Measurements from ENCODE around the gene TPX2. TPM values are rescaled to one million over a fixed set of nuclear protein-coding genes. Genes with fewer than 3 reads are reported as not detected.

TPX2 gene
- total and polyA plus RNA-seq, 2 donors (not counting 3 experiments of a cell fraction or from before 2014, with no cell fraction given), result 24.8 to 114 TPM

DNA sequence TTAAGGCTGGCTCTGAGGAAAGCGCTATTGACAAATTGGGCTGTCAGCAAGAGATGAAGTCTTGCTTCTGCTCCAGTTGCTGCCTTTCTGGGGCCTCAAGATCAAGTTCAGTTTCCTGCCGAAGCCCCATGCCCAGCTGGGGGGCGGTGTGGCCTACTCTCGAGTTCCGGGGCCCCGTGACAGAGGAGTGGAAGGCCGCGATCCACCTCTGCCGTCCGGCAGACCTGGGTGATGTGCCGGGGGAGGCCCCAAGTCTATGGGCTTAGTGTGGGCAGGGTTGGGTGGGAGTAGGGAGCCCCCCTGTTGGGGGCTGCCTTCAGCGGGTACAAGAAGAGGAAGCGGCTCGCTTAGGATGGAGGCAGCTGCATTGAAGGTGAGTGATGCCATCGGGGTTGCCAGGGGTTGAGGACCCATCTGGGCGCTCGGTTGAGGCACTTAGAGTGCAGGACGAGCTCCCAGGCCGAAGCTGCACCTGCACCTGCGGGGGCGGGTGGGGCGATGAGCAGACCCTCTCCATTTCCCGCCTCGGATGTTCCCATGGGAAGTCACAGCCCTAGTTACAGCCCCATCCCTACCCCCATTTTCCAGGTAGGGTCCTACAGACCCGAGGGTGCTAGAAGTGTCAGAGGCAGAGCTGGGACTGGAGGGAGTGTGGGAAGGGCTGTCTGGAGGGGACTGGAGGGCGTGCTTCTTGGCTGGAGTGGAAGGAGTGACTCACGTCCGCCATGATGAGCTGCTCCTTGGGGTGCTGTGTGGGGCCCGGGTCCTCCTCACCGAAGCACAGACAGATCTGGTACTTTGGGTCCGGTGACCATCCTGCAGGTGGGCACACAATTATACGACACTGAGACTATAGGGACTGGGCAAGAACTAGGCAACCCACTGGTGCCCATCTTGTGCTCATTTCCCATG, 109.3 kb downstream of the TPX2 start:
- BruUV-seq (replicated peaks), result no TSS peak
- TF ChIP-seq JUN (IDR thresholded peaks at IDR 0.05; ENCODE audit: borderline replicate concordance, insufficient read depth, insufficient read length, low read depth), result no peak
- TF ChIP-seq, protein P1, sequence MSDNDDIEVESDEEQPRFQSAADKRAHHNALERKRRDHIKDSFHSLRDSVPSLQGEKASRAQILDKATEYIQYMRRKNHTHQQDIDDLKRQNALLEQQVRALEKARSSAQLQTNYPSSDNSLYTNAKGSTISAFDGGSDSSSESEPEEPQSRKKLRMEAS (IDR thresholded peaks at IDR 0.05; ENCODE audit: insufficient read depth, insufficient read length), result no peak
- TF ChIP-seq MYC (IDR thresholded peaks at IDR 0.05; ENCODE audit: low read depth, low read length), result no peak
- no peak for TF ChIP-seq GATA2 (IDR thresholded peaks at IDR 0.05; ENCODE audit: insufficient read depth, insufficient read length, low read depth, low read length)
- no peak for TF ChIP-seq FOS (IDR thresholded peaks at IDR 0.05; ENCODE audit: borderline replicate concordance, insufficient read depth, low read length)
- TF ChIP-seq EZH2 (IDR thresholded peaks at IDR 0.05; ENCODE audit: borderline replicate concordance, low read depth, low read length, severe bottlenecking), result no peak
- TF ChIP-seq POLR2A (IDR thresholded peaks at IDR 0.05; ENCODE audit: low read depth, low read length), result no peak
- TF ChIP-seq, protein P2, sequence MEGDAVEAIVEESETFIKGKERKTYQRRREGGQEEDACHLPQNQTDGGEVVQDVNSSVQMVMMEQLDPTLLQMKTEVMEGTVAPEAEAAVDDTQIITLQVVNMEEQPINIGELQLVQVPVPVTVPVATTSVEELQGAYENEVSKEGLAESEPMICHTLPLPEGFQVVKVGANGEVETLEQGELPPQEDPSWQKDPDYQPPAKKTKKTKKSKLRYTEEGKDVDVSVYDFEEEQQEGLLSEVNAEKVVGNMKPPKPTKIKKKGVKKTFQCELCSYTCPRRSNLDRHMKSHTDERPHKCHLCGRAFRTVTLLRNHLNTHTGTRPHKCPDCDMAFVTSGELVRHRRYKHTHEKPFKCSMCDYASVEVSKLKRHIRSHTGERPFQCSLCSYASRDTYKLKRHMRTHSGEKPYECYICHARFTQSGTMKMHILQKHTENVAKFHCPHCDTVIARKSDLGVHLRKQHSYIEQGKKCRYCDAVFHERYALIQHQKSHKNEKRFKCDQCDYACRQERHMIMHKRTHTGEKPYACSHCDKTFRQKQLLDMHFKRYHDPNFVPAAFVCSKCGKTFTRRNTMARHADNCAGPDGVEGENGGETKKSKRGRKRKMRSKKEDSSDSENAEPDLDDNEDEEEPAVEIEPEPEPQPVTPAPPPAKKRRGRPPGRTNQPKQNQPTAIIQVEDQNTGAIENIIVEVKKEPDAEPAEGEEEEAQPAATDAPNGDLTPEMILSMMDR (IDR thresholded peaks at IDR 0.05; ENCODE audit: extremely low read depth in 1 of 2, insufficient read depth in 1 of 2, low read depth in 1 of 2, low read length in 2 of 2), result no peak
- no peak for TF ChIP-seq POLR2AphosphoS5 (IDR thresholded peaks at IDR 0.05; ENCODE audit: insufficient read depth, low read depth, low read length)
- Histone ChIP-seq H3K9me1 (replicated peaks; ENCODE audit: control insufficient read depth, extremely low read depth, insufficient read depth, low read length) (no peaks in the 10 kb centered on the region), H3K36me3 (ENCODE audit: control insufficient read depth in 2 of 2, extremely low read depth in 1 of 2, insufficient read depth in 2 of 2, low read length in 2 of 2) (no peaks in the 10 kb centered on the region), H3K9me3 (replicated peaks; ENCODE audit: control insufficient read depth, insufficient read depth, low read length) (no peaks in the 10 kb centered on the region), H3K9ac (replicated peaks; ENCODE audit: extremely low read depth, insufficient read depth, low read length) (no peak overlapping the region), H3K4me3 (replicated peaks in 1 of 3; ENCODE audit: insufficient read depth in 1 of 3, low read depth in 1 of 3, low read length in 3 of 3) (no peak overlapping the region), H3K4me2 (ENCODE audit: insufficient read depth, low read length) (no peak overlapping the region), H3K79me2 (ENCODE audit: control insufficient read depth, insufficient read depth, low read length) (no peaks in the 10 kb centered on the region), H3K4me1 (ENCODE audit: control insufficient read depth, extremely low read depth, insufficient read depth, low read length) (no peaks in the 10 kb centered on the region), H4K20me1 (replicated peaks; ENCODE audit: control insufficient read depth, extremely low read depth, insufficient read depth, low read length) (no peaks in the 10 kb centered on the region), H3K27ac (ENCODE audit: insufficient read depth, low read depth, low read length) (no peak overlapping the region), H2AFZ (ENCODE audit: low read depth, low read length) (no peak overlapping the region), H3K27me3 (ENCODE audit: control insufficient read depth in 2 of 2, insufficient read depth in 2 of 2, low read length in 2 of 2) (peaks cover 14 to 16% of the 10 kb centered on the region in 2 experiments)
- ChIA-PET POLR2A (no interaction called here), CTCF (interaction anchor here (2.3 to 18.2 kb wide), 3 partner anchors 12 to 34 kb away, joined by 8 to 619 read pairs (median 11); partner anchors contain the start of gene MYLK2)
- dilution Hi-C loops (cut with MboI; ENCODE audit: extremely low pct_ligation_motif_present, low sequenced_read_pairs) (no loop called here), intact Hi-C loops (cut with micrococcal nuclease) (no loop called here)
- DNase-seq (ENCODE audit: low read depth, low spot score) (no peak), FAIRE-seq (no peak)

Measured in endothelial cell of umbilical vein (primary cell).